Activated CD4-positive, alpha-beta T cell treated with anti-CD3 and anti-CD28 coated beads, Interleukin-2, amount 50 U/mL, for 48 hours (primary cell): Measurements from ENCODE around the gene CHID1.

ENCODE experiments used
- DNase-seq, 2 experiments: peaks; one replicate each; pipeline ENCODE4 v3.0.0-alpha.2; 2020

Gene CHID1

DNA sequence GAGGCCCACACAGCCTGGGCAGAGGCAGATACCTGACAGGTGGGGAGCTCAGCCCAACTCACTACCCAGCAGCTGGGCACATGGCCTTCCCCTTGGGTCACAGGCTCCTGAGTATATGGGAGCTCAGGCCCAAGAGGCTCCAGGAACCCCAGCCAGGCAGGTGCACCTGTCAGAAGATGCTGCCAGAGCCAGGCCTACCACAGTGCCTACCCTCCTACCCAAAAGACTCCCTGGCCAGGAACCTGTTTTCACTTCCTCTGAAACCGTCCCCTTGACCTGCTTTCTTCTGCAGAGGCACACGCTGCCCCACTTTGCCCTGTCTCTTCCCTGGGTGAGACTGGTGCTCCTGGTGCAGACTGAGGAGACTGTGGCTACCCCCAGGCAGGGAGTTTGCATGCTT is 2.9 kb downstream of the CHID1 start:
- no peak for DNase-seq

DNA sequence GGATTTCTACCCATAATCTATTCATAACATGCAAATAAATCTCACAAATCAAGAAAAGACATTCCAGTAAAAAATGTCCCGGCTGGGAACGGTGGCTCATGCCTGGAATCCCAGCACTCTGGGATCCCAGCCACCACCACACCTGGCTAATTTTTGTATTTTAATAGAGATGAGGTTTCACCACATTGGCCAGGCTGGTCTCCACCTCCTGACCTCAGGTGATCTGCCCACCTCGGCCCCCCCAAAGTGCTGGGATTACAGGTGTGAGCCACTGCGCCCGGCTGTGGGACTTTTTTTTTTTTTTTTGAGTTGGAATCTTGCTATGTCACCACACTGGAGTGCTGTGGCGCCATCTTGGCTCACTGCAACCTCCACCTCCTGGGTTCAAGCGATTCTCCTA is 4.7 kb downstream of the CHID1 start:
- no peak for DNase-seq

DNA sequence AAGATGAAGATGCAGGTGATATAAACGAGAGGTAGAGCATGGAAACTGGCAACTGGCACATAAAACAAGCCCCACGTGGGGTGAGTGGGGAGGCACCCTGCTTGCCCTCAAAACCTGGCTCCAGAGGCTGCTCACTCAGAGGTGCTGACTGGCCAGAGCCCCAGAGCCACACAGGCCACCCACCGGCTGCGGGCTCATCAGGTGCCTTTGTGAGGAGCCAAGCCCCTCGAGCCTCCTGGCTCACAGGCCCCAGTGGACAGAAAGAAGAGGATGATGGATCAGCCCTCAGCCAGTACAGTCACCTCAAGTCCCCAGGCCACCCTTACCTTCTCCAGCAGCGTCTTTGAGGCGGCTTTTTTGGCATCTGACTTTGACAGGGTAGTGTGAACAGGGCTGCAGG is 6.2 kb downstream of the CHID1 start:
- DNase-seq: no peak

DNA sequence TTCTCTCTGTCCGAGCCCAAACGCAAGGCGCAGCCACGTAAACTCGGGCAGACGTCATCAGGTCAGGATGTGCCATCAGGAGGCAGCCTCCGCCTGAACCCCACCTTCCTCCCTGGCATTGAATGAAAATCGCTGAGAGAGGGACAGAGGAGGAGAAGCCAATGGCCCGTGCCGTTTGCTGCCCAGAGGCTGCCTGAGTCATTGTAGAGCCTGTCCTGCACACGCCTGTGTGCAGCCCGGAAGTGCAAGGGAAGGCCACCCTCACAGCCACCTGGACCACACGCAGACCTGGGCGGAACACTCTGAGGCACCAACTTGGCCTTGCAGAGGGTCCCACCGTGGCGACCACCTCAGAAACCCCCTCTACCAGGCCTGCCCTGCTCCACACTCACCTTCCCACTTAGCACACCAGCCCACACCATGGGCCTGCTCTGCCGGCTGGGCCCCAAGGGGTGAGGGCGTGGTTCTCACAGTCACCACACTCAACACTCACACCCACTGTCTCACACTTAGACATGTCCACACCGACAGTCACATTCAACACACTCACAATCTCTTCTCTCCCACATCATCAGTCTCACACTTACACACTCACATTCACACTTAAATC is 9.1 kb downstream of the CHID1 start:
- no peak for DNase-seq

DNA sequence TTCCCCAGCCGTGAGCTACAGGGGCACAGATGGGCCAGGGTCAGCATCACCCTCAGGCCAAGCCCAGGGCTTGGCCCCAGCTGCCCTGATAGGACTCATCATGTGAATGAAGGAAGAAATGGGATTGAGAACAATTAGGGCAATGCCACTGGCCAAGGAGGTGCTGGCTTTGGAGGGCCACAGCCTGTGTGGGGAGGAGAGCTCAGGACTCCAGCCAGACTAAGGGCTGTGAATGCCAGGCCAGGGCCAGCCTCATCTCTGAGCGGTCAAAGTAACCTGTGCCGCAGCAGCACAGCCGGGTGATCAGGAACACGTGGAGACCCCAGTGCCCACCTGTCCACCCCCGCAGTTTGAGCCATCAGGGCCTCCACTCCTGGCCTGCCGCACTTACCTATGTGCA is 10.1 kb downstream of the CHID1 start:
- DNase-seq: no peak

DNA sequence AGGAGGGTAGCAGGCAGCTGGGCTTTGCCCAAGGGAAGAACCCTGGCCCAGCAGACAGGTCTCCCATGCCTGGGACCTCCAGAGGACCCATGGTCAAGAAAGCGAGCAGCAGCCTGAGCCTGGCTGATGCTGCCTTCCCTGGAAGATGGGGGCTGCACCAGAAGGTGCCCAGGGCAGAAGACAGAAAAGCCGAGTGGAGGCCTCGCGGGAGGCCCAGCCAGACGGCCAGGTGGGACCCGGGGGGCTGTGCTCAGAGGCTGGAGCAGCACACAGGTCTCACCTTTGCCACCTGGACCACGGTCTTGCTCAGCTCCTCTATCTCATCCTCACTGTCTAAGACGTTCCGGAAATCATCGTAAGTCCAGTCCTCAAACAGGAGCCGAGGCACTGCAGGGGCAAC is 10.9 kb downstream of the CHID1 start:
- DNase-seq: no peak

DNA sequence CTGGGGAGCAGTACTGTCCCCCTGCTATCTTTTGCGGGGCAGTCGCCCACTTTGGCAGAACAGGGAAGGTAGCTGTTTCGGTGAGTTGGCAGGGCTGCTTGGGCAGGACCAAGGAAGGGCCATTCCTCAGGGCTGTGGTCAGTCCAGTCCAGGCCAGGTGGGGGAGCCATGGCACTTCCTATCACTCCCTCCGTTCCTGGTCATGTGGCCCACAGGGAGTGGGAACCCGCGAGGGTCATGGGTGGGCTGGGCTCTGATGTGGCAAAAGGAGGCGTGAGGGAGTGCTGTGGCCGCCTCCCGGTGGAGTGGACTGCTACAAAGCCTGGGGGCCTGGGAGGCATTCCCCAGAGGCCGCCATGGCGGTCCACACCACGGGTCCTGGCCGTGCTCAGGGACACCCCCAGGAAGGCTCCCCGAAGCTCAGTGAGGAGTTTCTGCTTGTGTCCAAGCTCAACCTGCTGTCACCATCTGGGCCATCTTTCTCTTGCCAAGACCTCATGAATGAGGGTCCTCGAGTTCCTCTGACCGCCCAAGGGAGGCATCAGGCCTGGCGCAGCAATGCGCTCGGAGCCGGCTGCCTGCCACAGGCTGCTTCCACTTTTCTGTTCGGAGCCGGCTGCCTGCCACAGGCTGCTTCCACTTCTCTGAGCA is 11.9 kb downstream of the CHID1 start:
- DNase-seq: no peak

DNA sequence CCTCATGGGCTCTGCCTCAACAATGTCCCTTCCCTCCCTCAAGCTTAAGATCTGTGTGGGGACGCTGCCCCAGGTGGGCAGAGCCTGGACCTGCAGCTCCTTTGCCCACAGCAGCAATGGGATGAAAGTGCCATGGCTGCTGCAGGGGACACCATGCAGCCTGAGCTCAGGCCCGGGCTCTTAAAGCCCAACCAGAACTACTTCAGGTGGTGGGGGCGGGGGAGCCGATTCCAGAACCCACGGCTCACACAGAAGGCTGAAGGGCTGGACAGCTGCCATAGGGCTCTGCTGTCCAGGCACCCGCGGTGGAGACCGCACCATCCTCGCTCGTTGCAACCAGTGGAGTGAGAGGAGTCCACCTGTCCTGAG is 12.5 kb downstream of the CHID1 start:
- DNase-seq: peak in 1 of 2 experiments; percentile 7

DNA sequence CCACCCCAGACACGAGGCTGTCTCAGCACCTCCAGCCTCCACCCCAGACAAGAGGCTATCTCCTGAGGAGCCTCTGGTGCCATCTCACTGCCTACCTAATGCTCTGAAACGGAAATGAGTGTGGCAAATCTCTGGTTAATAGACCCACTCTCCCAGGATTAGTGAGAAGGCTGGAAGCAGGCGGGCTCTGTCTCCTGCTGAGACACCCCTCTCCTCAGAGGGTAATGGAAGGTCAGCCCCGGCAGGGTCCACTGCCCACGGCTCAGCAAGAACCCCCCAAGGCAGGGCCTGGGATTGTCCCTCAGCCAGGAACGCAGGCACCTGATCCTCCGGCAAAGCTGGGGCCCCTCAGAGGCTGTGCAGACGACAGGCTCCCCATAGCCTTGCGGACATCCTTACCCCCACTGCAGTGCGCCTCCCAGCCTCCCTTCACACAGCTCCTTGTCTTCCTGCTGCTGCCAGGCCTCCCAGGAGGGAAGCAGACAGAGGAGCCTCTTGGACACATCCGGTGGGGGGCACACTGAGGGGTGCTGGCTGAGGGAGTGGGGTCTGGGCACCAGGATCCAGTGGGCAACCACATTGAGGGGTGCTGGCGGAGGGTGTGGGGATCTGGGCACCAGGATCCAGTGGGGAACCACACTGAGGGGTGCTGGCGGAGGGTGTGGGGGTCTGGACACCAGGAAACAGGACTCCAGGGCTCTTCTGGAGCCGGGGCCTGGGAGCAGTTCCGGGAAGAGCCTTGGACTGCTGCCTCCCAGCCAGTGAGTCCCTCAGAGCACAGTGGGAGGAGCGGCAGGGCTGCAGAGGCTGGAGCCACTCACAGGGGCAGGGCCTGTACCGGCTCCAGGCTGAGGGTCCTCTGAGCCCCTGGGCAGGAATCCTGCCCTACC is 13.1 kb downstream of the CHID1 start:
- no peak for DNase-seq

DNA sequence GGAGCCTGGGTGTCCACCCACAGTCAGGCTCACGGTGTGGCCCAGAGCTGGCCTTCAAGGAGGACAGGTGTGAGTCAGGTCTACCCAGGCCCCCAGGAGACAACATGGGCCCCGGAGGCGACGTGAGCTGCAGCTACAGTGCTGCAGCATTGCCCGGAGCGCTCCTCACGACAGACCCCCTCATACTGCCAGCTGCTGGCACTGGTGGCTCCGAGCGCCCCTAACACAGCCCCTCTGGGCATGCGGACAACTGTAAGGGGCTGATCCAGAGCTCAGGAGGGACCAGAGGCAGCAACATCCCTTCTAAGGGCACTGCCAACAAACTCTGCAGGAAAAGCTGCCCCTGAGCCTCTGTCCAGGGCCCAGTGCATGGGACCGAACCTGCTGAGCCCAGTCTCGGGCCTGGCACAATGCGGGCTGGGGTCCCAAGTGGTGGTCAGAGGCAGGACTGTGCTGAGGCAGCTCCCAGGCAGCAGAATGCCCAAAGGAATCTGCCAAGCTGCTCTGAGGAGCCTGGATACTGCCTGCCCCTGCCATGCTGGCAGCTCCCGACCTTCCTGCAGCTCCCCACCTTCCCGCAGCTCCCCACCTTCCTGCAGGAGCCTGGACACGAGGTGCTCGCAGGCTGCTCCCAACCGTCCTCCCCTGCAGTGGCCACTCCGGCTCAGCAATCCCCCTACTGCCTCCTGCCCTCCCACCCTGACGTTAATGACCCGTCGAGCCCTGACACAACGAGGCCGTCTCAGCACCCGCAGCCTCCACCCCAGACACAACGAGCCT is 15.1 kb downstream of the CHID1 start:
- DNase-seq: no peak

DNA sequence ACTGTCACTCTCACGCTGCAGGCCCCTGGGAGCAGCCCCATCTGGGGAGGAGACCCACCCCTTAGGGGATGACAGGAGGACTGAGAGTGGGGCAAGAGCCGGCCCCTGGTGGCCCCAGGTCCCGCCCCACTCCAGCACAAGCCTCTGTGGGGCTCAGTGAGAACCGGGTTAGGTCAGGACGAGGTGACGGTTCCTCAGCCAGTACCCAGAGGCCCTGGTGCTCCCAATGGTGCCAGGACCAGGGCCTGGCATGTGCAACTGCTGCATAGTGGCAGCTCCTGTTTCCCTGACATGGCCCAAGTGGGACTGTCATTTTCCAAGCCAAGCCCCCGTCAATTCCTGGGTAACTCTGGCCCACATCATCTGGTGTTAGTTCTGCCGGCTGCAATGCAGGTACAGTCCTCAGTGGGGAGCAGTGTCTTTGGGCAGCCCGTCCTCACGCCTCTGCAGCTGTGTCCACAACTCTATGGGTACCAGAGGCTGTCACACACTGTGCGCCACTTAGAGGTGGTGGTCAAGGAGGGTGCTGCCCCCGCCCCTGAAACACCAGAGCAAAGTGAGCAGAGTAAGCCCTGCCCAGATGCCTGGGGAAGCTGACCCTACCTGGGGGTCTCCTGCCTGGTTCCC is 15.9 kb downstream of the CHID1 start:
- DNase-seq: no peak

DNA sequence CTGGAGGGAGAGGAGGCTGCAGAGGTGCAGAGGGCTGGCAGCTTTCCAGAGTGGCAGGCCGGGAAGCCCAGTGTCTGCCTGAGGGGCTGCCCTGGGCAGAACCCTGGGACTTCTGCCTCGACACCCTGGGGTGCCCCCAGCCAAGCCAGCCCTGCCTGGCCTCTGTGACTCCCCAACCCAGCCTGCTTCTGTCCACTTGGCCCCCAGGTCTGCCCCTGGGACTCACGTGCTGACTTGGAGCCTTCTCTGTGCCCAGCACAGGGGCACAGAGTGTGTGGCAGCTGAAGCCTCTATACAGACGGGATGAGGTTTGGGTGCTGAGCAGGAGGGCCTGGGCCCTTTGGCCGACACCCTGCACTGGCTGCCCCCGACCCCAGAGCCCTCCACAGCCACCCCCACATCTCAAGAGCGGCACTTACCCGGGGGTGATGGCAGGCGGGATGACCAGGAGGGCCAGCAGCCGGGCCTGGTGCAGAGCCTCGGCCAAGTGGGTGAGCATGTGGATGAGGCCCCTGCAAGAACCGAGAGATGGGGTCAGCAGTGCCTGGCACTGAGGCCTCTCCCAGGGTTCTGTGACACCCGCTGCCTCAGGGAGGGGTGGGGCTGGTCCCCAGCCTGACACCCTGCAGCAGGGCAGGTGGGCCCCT is 17.5 kb downstream of the CHID1 start:
- no peak for DNase-seq

DNA sequence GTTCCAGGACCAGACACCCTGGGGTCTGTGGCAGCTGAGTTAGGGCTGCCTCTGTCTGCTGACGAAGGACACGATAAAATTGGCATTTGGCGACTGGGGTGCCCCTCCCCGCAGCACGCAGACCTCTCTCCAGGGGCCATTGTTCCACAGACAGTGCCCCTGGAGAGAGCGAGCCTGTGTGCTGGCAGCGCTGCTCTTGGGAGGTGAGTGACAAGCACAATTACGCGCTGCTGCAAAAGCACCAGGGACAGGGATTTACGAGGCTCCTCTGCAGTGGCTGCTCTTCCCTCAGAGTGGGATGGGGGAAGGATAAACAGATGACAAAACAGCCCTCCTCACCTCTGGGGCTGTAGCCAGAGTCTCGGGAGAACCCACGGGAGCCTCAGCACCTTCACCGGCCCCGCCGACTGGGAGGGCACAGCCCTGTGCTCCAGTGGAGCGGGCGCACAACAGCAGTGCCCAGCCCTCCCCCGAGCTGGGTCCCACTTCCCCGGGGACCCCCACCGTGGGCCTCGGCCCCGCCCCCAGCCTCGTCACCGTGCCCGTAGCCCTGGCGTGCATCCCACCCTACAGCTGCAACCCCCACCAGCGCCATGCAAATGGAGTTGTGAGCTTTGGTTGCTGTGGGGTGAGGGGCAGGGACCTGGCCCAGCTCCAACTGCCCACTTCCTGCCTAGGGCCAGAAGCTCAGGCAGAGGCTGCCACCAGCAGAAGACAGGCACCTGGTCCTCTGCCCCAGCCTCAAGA is 19.6 kb downstream of the CHID1 start:
- DNase-seq: no peak

DNA sequence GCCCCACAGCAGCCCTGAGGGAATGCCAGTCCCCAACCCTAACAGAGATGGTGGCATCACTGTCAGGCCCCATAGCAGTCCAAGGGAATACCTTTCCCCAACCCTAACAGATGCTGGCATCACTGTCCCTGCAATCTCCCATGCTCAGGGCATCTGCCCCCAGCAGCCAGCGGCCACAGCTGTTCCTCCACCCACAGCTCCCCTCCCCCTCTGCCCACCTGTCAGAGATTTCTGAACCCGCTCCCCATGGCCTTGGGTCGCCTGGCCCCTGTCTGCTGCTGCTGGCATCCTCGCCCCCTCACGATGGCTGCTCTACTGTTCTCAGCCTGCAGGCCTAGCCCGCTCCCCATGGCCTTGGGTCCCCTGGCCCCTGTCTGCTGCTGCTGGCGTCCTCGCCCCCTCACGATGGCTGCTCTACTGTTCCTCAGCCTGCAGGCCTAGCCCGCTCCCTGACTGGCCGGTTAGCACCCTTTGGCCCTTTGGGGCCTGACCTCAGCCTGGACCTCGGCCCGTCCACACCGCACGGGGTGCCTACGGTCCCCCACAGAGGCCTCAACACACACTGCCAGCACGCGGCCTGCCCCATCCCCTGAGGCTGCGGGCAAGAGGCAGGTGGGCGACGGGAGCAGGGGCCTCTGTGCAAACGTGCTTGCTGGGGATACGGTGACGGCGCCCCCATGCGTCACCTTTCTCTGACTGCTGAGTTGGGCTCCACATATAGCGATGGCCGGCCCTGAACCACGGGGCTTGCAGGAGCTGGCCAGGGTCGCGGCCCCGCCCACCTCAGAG is 20.7 kb downstream of the CHID1 start:
- DNase-seq: no peak

DNA sequence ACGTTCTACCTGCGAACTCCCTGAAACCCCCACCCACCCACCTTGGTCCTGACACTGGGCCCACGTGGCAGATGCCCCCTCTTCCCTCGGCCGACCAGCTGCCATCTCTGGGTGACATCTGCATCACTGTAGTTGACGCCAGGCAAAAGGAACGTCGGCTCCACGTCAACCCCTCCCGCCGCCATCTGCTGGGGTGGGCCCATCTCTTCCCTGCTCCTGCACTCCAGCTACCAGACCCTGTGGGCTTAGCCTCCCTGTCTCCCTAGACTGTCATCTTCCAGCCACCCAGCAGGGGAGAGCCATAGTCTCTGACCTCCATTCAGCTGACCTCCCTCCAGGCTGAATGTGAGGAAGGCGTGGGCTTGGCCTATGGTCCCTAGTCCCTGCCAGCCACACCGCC is 21.4 kb downstream of the CHID1 start:
- no peak for DNase-seq

DNA sequence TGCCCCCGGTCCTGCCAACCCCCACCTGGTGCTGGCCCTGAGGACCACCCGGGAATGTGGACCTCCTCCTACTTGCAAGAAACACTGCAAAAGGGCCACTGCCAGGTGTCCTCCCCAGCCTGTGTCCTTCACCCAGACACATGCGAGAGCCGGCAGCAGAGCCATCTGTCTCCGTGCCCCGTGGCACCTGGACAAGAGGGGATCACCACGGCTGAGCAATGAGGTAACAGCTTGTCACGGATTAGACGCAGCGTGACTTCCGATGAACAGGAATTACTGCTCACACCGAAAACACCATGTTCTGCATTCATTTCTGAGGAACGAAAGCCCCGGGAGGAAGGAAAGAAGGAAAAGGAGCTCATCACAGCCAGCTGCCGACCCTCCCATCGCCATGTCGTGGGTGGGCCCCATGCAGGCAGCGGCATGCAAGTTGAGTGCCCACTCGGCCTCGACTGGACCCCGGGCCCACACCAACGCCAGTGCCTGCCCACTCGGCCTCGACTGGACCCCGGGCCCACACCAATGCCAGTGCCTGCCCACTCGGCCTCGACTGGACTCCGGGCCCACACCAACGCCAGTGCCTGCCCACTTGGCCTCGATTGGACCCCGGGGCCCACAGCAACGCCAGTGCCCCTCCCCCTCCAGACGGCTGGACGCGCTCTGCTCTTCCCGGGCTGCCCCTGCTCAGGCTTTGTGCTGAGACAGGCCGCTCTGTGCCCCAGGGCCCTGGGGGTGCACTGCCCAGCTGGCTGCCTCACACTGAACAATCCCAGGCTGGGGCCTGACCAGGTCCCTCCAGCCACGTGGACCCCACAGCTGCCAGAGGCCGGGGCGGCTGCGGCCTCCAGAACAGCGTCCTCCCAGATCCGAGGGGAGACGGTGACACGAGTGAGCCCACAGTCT is 22.0 kb downstream of the CHID1 start:
- DNase-seq: no peak

DNA sequence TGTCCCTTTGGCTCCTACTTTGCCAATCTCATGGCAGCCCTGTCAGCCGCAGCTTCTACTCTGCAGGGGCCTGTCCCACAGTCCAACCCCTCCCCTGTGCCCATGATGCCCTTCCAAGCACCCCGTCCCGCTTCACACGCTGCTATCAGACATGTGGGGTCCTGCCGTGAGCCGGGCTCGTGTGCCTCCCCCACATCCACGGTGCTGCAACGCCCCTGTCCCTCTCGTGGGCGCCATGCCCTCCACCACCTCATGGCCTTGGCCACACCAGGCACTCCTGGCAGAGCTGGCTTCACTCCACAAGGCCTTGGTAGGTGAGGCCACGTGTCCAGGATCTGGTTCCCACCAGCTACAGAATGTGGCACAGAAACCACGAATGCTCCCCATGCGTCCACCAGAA is 23.0 kb downstream of the CHID1 start:
- no peak for DNase-seq

DNA sequence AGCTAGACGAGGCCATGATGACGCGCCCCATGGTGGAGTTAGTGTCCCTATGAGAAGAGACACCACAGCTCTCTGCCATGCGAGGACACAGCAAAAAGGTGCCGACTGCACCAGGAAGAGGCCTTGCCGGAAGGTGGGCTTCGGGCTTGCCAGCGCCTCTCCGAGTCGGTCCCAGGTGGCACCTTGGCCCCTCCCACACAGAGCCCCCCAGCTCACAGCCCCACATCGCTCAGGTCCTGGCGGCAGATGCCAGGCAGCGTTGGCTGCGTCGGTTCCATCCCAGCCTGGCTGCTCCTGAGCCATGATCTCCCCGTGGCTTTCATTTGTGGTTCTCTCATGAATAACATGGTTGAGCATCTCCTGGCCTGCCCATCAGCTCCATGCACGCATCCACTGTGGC is 24.0 kb downstream of the CHID1 start:
- no peak for DNase-seq

DNA sequence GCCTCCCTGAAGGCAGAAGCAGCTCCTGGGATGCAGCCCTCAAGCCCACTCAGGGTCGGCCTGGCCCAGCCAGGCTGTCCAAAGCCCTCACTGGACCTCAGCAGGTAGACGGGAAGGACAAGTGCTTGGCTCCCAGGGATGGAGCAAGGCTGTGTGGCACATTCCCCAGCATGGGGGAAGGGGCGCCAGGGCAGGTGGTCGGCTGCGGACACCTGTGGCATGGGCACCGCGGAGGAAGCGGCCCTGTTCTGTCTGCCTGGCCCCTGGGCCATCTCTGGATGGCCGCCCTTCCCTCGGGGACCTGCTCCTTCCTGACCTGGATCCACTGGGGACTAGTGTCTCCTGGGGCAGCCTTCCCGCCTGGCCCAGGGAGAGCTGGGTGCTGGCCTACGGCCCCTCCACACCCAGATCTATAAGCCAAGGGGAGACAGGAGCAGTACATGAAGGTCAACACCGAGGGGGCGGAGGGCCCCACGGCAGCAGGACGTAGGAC is 26.0 kb downstream of the CHID1 start:
- DNase-seq: no peak

DNA sequence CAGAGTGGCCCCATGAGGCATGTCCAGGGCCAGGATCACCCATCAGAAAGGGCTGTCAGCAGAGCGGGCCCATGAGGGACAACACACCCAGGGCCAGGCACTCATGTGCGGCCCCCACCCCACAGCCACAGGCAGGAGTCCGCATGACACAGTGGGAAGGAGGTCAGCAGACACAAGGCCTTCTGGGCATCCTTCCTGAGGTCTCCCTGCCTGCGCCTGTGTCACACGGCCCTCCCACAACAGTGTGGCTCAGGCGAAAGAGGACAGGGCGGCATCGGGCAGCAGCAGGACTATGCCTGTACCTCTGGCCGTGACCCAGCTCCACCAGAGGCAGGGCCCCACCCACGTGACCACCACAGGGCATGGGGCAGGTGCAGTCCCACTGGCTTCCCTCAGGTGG is 27.1 kb downstream of the CHID1 start:
- DNase-seq: no peak
